OCI-LY1 (cell line): ENCODE results near the gene OTOS.

Experiments
- CTCF ChIP-seq: fragments of 200-600 bp; sonication (generic), shearing (Covaris generic); IDR thresholded peaks from 2 replicates; pipeline ENCODE4 v1.5.1; 2017; ENCODE audit warnings: mild to moderate bottlenecking, antibody characterized with exemption, low read length, moderate library complexity, mixed read lengths
- EZH2 ChIP-seq: fragments of 200-600 bp; sonication (generic), shearing (Covaris generic); IDR thresholded peaks from 2 replicates; pipeline ENCODE4 v1.8.0; 2017; ENCODE audit warnings: borderline replicate concordance, mixed run types, mild to moderate bottlenecking, antibody characterized with exemption, low read length, moderate library complexity, mixed read lengths

- TF ChIP-seq CTCF: no peak
- TF ChIP-seq EZH2: no peak
Observed at GRCh38 chr2:240142859-240143258, 2.4 kb upstream of the OTOS start.
